Retina (tissue), 1 donor: ENCODE measurements around the gene RAP1GAP2.
"Not testable (repeated sequence)": the region's sequence is repeated elsewhere in the genome, so short reads cannot be mapped to it uniquely, and the experiment has no call there.

Experiments used
- DNase-seq: peaks from one replicate; pipeline ENCODE4 v3.0.0-alpha.2; 2016

Gene RAP1GAP2

DNA sequence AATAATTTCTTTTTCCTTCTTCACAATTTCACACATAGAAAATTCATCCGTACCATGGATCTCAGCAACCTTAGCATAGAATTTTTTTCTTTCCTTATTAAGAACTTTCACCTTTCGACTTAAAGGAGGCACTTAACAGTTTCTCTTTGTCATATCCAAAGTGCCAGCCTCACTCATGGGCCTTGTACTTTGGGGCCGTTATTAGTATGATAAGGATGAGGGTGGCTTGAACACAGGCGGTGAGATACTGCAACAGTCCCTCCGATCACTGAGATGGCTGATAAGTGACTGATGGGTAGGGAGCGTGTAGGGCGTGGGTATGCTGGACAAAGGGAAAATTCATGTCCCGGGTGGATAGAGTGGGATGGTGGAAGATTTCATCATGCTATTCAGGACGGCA lies 181.9 kb downstream of the RAP1GAP2 start:
- no peak for DNase-seq

DNA sequence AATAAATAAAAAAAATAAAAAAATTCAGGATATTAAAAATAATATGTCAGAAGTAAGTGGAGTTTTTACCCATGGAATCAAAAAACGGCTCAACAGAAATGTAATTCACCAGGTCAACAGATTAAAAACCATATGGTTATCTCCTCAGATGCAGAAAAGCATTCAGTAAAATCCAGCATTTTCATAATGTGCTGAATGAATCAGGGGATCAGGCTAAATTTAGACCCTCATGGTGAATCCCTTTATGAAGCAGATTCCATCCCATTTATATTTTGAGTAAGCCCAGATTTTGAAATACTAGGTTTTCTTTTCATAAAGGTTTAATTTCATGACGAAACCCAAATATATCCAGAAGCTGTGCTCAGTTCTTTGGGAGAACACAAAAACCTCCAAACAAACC lies 182.8 kb downstream of the RAP1GAP2 start:
- DNase-seq: no peak

DNA sequence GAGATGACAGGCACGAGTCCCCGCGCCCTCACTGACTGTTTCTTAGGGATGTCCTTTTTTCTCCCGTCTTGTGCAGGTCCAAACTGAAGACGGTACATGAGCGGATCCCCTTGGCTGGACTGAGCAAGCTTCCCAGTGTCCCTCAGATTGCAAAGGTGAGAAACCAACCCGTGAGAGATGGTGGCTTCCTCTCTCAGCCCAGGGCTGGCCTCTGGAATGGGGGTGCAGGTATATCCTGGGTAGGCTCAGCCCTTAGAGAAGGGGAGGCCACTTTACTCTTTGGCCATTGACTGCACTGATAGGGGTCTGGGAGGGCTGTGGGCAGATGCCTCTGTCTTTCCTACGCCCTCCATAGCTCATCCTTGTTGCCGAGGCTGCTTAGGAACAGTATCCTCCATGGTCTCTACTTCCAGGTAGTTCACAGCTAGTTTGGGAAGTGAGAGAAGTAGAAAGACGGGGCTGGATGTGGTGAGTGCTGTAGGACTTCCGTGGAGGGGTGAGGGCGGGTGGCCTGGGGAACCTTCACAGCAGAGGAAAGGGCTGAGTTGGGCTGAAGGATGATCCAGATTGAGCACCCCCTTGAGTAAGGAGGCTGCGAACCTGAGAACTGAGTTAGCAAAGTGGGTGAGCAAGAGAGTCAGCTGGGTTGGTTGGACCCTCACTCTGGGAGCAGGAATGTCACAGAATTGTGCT lies 184.1 kb downstream of the RAP1GAP2 start:
- no peak for DNase-seq

DNA sequence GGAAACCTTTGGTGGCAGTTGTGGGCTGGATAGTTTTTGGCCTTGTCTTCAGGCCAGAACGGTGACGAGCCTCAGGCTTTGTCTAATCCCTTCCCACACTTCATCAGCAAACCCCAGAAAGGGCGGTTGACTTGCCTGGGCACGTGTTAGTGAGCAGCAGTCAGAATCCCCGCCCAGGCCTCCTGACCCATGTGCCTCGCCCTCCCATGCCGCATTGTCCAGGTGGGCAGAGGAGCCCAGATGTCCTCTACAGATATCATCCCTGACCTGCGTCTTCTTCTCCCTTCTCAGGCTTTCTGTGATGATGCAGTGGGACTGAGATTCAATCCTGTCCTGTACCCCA lies 184.6 kb downstream of the RAP1GAP2 start:
- no peak for DNase-seq

DNA sequence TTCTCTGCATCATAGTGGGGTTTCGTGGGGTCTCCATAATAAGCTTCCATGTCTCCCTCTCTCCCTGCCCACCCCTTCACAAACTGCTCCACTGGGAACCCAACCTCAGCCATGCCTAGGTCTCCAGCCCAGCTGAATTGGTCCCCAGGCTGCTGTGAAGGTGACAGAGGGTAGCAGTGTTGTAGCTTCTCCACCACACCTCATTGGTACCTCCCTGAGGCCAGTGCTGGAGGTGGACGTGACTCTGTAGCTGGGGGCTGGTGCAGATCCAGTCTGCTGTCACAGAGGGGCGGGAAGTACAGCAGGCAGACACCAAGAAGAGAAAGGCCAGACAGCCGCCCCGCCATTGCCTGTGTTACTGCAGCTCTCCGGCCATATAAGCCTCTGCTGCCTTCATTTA lies 185.1 kb downstream of the RAP1GAP2 start:
- no peak for DNase-seq

DNA sequence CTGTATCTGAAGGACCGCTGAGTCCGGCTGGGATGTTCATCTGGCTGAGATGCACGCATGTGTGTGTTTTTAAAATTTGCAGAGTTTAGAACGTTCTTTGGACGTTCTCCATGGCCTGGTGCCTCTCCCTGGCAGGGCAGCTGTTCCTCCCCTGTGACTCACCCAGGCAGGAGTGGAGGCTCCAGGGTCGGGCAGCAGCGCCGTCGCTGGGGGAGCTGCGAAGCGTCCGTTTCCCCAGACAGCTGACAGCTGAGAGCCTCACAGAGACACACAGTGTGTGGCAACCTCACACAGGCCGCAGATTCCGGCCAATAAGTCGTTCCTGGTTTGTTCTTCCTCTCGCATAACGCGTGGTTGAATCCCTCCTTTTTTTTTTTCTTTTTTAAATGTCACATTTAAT lies 186.6 kb downstream of the RAP1GAP2 start:
- DNase-seq: peak; percentile 34

DNA sequence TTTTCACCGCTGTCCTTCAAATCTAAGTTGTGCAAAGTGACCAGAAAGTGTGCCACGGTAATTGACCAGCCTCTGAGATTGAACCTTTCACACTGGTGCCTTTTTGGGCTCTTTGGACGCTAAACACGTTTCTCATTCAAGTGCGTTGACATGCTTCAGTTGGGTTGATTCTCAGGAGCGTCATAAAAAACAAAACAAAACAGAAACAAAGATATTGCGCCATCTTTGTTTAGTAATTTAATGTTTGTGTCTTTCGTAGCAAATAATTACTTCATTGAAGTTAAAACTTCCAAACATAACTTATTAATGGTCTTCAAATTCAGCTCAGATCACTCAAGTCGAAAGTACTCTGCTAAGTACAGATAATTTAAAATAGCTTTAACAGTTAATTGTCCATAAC lies 187.0 kb downstream of the RAP1GAP2 start:
- DNase-seq: no peak

DNA sequence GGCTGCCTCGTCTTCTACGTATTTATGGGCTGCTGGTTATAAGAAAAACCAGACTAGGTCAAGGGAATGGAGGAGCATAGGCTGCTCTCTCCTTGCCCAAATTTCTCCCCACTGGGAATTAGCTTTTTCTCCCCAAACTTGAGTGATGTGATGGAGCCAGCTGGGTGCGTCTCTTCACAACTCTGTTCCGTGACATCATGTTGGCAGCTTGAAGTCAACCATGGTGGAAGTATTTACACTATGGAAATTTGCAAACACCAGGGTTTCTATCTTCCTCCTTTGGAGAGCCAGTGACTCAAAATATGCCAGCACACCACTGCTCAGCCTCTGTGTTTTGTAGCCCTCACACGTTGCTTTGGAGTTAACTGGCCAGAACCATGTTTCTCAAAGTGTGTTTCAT lies 189.1 kb downstream of the RAP1GAP2 start:
- no peak for DNase-seq

DNA sequence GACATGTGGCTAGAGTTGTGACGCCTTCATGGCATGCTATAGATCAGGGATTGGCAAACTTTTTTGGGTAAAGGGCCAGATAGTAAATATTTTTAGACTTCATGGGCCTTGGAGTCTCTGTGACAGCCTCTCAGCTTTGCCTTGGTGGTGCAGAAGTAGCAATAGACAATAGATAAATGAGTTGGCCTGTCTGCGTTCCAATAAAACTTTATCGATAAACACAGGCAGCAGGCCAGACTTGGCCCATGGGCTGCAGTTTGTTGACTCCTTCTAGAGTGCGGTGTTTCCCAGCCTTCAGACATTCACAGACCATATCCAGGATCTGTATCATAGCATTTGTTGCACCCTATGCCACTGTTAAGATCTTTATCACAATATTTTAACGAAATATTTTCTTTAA lies 190.7 kb downstream of the RAP1GAP2 start:
- no peak for DNase-seq

DNA sequence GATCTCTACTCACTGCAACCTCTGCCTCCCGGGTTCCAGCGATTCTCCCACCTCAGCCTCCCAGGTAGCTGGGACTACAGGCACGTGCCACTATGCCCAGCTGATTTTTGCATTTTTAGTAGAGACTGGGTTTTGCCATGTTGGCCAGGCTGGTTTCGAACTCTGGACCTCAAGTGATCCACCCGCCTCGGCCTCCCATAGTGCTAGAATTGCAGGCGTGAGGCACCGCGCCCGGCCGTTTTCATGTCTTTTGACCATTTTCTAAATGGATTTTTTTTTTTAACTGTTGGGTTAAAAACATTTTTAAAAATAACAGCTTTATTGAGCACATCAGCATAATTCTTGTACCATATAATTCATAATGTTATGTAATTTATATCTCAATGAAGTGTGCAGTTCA lies 193.2 kb downstream of the RAP1GAP2 start:
- DNase-seq: not testable (repeated sequence)

DNA sequence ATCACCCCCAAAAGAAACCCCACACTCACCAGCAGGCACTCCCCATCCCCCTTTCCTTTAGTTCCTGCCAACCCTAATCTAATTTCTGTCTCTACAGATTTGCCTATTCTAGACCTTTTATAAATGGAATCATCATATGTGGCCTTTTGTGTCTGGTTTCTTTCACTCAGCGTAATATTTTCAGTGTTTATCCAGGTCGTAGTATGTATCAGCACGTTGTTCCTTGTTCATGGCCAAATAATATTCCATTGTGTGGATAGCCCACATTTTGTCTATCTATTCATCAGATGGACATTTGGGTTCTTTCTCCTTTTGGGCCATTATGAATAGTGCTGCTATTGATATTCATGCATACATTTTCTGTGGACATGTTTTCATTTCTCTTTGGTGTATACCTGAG lies 193.6 kb downstream of the RAP1GAP2 start:
- DNase-seq: no peak

DNA sequence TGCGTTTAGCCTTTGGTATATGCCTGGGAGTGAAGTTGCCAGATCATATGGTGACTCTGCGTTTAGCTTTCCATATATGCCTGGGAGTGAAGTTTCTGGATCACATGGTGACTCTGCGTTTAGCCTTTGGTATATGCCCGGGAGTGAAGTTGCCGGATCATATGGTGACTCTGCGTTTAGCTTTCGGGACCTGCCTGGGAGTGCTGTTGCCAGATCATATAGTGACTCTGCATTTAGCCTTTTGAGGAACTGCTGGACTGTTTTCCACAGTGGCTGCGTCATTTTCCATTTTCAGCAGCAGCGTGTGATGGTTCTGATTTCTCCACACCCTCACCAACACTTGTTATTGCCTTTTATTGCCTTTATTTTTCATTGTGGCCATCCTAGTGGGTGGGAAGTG lies 194.2 kb downstream of the RAP1GAP2 start:
- no peak for DNase-seq

DNA sequence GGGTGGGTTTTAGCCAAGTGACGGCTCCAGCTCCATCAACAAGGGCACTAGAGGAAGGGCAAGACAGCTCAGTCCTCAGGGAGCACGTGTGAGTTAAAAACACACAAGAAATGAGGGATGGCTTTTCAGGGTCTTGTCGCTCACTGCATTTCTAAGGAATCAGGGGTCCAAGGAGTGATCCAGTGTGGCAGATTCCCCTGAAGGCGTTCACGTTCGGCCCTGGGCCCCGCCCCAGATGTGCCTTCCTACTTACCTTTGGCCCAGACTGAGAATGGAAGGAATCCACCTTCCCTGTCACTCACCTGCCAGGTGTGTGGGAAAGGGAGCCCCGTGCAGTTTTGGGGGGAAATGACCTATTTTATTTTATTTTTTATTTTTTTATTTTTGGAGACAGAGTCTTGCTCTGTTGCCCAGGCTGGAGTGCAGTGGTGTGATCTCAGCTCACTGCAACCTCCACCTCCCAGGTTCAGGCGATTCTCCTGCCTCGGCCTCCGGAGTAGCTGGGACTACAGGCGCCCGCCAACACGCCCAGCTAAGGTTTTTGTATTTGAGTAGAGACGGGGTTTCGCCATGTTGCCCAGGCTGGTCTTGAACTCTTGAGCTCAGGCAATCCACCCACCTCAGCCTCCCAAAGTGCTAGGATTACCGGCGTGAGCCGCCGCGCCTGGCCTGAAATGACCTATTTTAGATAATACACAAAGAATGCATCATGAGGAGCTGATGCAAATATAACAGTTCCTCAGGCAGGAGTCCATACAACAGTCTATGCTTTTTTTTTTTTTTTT lies 195.3 kb downstream of the RAP1GAP2 start:
- DNase-seq: not testable (repeated sequence)

DNA sequence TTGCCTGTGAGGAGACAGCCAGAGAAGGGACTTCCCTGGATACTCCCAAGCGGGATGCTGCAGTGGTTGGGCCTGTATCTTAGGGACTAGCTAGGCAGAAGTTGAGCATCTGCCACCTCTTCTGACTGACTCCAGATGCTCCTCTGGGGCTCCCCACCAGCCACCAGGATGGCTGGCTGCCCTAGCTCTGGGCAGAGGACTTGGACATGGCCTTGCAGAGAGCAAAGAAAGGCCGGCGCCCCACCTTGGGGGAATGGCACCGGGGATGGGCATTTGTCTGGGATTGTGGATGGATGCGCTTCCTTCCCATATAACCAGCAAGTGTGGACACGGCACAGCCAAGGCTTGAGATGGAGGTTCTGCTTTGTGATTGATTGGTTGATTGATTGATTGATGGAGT lies 198.2 kb downstream of the RAP1GAP2 start:
- DNase-seq: no peak

DNA sequence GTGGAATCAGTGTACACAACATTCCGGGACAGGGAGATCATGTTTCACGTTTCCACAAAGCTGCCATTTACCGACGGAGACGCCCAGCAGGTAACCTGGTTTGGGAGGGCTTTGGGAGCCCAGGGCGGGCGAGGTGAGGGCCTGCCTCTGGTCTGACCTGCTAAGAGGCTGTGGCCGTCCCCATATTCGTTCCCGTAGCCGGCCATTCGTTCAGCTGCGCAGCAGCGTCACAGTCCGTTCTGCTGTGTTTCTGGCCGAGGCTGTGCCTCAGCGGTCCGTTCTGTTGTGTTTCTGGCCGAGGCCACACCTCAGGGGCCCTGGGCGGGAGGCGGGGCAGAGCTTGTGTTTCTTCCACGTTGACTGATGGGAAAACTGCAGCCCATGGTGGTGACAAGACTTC lies 199.1 kb downstream of the RAP1GAP2 start:
- DNase-seq: no peak

DNA sequence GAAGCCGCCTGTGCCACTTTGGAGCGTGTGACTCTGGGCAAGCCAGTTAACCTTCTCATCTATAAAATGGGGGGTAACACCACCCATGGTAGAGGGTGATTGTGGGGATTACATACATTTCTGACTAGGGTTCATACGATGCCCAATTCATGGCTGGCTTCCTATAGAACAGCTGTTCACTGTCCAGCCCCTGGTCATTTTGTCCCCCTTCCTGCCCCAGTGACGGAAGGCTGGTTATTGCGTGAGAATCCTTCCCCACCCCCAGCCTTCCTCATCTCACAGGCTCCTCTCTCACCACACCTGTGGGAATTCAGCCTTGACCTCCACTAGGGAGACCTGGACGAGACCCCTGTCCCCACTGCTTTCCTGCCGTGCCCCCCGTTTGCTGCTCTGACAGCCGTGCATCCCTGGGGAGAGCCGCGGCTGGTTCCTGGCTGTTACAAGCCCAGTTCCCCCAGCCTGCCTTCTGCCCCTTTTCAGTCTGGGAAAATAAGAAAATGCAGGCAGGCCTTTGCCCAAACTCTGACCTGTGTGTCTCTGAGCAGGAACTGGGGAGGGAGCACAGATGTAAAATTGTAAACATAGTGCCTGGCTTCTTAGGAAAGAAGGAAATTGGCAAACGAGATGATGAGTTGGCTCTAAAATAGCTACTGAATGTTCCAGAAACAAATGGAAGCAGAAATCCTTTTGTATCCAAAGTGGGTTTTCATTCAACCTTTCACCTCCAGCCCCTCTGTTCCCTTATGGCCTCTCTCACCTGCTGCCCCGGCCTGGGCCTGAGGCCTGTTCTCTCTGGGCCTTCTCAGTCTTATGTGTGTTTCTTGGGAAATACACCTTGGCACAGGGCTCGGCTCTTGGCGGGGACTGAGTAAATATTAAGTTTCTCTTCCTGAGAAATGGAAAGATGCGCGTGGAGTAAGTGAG lies 199.9 kb downstream of the RAP1GAP2 start:
- DNase-seq: peak; percentile 22

DNA sequence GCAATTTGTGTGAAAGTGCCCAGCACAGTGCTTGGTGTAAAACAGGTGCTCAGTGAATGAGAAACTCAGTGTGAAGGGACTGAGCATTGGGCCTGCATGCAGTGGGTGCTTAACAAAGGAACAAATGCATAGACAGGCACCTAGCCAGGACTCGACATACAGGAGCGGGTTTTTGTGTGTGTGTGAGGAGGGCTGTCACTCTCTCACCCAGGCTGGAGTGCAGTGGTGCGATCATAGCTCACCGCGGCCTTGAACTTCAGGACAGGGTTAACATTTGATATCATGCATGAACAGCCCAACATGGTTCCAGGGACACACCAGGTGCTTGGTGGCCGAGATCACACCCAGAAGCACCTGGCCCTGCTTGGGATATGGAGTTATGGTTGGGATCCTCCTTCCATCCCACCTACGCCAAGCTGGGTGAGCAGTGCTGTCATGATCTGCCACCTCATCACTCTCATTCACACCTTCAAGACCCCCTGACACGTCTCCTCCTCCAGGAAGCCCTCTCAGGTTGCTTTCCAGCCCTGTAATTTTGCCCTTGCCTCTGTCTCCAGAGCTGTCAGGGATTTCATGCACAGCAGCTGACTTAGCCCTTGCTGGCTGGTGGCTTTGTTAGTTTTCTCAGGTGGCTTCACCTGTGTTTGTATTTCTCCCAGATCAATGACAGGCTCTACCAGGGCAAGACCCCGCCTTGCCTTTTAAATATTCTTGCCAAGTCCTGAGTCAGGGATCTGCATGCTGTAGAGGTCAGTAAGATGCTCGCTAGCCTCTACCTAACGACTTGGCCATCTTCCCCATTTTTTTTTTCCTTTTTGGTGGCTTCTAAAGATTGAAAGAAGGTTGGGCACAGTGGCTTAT lies 200.8 kb downstream of the RAP1GAP2 start:
- DNase-seq: no peak

DNA sequence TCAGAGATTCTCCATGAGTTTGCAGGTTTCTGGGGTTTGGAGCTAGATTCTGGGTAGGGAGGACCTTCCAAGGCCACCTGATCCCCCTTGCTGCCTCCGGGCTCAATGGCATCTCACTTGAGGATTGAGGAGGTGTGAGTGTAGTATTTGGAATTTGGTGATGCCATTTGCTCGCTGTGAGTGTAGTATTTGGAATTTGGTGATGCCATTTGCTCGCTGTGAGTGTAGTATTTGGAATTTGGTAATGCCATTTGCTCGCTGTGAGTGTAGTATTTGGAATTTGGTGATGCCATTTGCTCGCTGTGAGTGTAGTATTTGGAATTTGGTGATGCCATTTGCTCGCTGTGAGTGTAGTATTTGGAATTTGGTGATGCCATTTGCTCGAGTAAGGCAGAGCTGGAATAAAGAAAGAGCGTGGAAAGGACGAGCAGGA lies 202.2 kb downstream of the RAP1GAP2 start:
- not testable (repeated sequence) for DNase-seq

DNA sequence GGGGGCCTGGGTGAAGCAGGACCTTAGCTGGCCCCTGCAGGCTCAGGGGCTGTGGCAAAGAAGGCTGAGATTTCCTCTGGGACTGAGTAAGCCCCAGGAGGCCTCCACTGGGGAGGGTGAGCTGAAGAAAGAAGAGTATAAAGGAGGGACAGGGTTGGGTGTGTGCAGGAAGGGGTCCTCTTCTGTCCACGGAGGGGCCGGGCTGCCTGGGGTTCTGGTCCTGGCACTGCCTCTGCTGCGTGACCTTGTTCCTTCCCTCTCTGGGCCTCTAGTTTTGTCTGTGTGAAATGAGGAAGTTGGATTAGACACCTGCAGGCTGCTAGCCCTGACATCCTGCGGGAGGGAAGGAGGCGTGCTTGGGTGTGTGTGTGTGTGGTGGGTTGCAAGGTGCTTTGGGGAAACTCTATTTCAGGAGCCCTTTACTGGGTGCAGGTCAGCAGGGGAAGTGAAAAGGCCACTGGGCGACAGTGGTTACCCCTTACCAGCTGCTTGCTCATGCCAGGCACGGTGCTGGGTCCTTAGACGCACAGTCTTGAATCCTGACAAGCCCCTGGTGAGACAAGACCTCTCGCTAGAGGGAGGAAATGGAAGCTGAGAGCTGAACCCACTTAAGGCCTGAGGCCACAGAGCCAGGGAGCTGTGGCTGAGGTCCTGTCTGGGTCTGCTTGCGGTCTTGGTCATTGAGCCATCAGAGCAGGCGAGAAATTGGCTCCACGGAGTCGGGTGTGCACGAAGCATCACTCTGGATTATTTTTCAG lies 206.5 kb downstream of the RAP1GAP2 start:
- DNase-seq: peak; percentile 32

DNA sequence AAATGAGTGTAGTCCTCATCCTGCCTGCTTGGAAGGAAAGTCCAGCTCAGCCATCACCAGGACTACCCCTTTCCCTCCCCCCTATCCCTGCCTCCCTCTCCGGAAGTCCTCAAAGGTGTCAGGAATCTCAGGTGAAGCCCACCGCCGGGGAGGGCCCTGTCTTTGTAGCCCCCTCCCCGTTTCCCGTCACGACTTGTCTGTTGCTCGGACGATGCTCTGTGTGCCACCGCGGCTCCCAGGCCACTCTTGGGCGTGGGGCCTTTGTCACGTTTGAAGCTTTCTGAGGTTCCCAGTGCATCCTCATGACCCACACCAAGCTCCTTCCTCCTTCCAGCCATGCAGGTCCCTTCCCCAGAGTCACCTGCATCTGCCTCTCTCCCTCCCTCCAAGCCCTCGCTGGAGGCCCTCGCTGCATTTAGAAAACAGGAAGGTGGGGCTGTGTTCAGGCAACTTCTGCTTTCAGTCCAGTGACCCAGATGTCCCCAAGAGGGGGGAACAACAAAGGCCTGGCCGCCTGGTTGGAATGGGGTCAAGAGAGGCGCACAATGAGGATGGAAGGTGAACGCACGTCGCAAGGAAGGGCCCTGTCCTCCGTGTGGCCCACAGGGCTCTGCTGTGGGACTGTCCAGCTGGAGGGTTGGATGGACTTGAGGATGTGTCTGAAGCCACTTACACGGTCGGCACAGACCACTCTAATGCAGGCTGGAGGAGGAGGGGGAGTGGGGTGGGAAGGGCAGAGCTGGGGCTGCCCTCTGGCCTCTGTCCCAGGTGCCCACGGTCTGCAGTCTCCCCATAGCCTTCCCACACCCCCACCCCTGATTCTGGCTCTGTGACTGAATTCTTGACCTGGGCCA lies 207.3 kb downstream of the RAP1GAP2 start:
- peak; percentile 59 for DNase-seq
